Spleen (tissue), 7 donors: Measurements from ENCODE around the gene ACTN1.

Experiments used
- CTCF ChIP-seq, 11 experiments: fragments of 200-600 bp in 7 of 11; fragments of 450-650 bp in 4 of 11; sonication (generic) in 4 of 11; IDR thresholded peaks in 8 of 11; conservative IDR thresholded peaks in 3 of 11; 1 replicate in 7 of 11; 2 replicates in 4 of 11; pipeline versions ENCODE4 v1.4.0 to v1.8.0; 2016 to 2021; ENCODE audit warnings: antibody characterized with exemption in 11 of 11, inconsistent platforms in 4 of 11, mild to moderate bottlenecking in 1 of 11
- POLR2A ChIP-seq, 3 donors: fragments of 450-650 bp; IDR thresholded peaks; one replicate each; pipeline ENCODE4 v1.5.1; 2017; ENCODE audit warnings: antibody characterized with exemption in 3 of 3, mild to moderate bottlenecking in 1 of 3
- POLR2AphosphoS5 ChIP-seq, 3 donors: sonication (generic); formaldehyde crosslinking; IDR thresholded peaks; one replicate each; pipeline ENCODE4 v1.5.1; 2017; ENCODE audit warnings: antibody characterized with exemption in 3 of 3
- donor health status: DM: no; HTN: no; CAD: no; lungs with moderate emphysema.
- donor health status: DM: no; HTN: no; CAD: no.
- donor health status: DM: no; HTN: no; CAD: no.

GRCh38 chr14:68856572-68856971, 122.5 kb downstream of the ACTN1 start:
- no peak for TF ChIP-seq CTCF (IDR thresholded peaks at IDR 0.05 in 8 of 11, conservative IDR thresholded peaks at IDR 0.05 in 3 of 11)
- no peak for TF ChIP-seq POLR2A (IDR thresholded peaks at IDR 0.05)
- TF ChIP-seq POLR2AphosphoS5 (IDR thresholded peaks at IDR 0.05) = no peak
